HEK293T (cell line): ENCODE results near the gene GIPC2.
"Not testable (repeated sequence)": the region's sequence is repeated elsewhere in the genome, so short reads cannot be mapped to it uniquely, and the experiment has no call there.

Experiments used
- CTCF ChIA-PET: fragments of 350-600 bp; formaldehyde crosslinking; extraction: SDS; loops from one replicate; lab custom pipeline; 2021; ENCODE audit warnings: antibody characterized with exemption, inconsistent platforms; lab: Yijun Ruan, JAX
- POLR2A ChIA-PET: fragments of 350-600 bp; formaldehyde crosslinking; extraction: SDS; loops from one replicate; lab custom pipeline; 2020; ENCODE audit warnings: antibody characterized with exemption, inconsistent platforms; lab: Yijun Ruan, JAX
- DNase-seq: peaks from one replicate; pipeline ENCODE4 v3.0.0; 2012; ENCODE audit warnings: mixed read lengths; ENCODE audit errors: extremely low spot score
- ARNT ChIP-seq: fragments of 450-650 bp; IDR thresholded peaks from 2 replicates; pipeline ENCODE4 v1.6.1; 2017; ENCODE audit warnings: mild to moderate bottlenecking
- BHLHE40 ChIP-seq: fragments of 450-650 bp; IDR thresholded peaks from 2 replicates; pipeline ENCODE4 v1.6.1; 2016; ENCODE audit warnings: mild to moderate bottlenecking, moderate library complexity, borderline replicate concordance
- CTBP1 ChIP-seq: fragments of 450-650 bp; IDR thresholded peaks from 2 replicates; pipeline ENCODE4 v1.6.1; 2016; ENCODE audit warnings: borderline replicate concordance
- ELF4 ChIP-seq: fragments of 450-650 bp; IDR thresholded peaks from 2 replicates; pipeline ENCODE4 v1.6.1; 2017; ENCODE audit warnings: antibody characterized with exemption
- FOXA1 ChIP-seq: fragments of 450-650 bp; IDR thresholded peaks from 2 replicates; pipeline ENCODE4 v1.6.1; 2016; ENCODE audit warnings: mild to moderate bottlenecking
- FOXK2 ChIP-seq: fragments of 450-650 bp; IDR thresholded peaks from 2 replicates; pipeline ENCODE4 v1.6.1; 2016; ENCODE audit warnings: mild to moderate bottlenecking
- FOXM1 ChIP-seq: fragments of 450-650 bp; IDR thresholded peaks from 2 replicates; pipeline ENCODE4 v1.6.1; 2017; ENCODE audit warnings: mild to moderate bottlenecking, borderline replicate concordance
- HDGF ChIP-seq: fragments of 450-650 bp; IDR thresholded peaks from 2 replicates; pipeline ENCODE4 v1.6.1; 2017; ENCODE audit warnings: antibody characterized with exemption, borderline replicate concordance
- L3MBTL2 ChIP-seq: fragments of 450-650 bp; conservative IDR thresholded peaks from 2 replicates; pipeline ENCODE4 v1.6.1; 2016; ENCODE audit warnings: mild to moderate bottlenecking
- LEF1 ChIP-seq: fragments of 450-650 bp; IDR thresholded peaks from 2 replicates; pipeline ENCODE4 v1.6.1; 2017; ENCODE audit warnings: mild to moderate bottlenecking, borderline replicate concordance
- NFRKB ChIP-seq: fragments of 450-650 bp; IDR thresholded peaks from 2 replicates; pipeline ENCODE4 v1.6.1; 2016; ENCODE audit warnings: mild to moderate bottlenecking, moderate library complexity
- SP1 ChIP-seq: fragments of 450-650 bp; IDR thresholded peaks from 2 replicates; pipeline ENCODE4 v1.6.1; 2017
- SUZ12 ChIP-seq: fragments of 450-650 bp; IDR thresholded peaks from 2 replicates; pipeline ENCODE4 v1.6.1; 2016; ENCODE audit warnings: mild to moderate bottlenecking
- TARDBP ChIP-seq: fragments of 450-650 bp; IDR thresholded peaks from 2 replicates; pipeline ENCODE4 v1.6.1; 2016
- ZNF384 ChIP-seq: fragments of 450-650 bp; IDR thresholded peaks from 2 replicates; pipeline ENCODE4 v1.6.1; 2016
- TF ChIP-seq, protein P1 (sequence below): fragments of 450-650 bp; IDR thresholded peaks from 2 replicates; pipeline ENCODE4 v1.6.1; 2016

GIPC2 gene

GRCh38 chr1:78045926-78046778, at the start of gene GIPC2:
Gene GIPC2, plus strand, starts transcription at chr1:78045966. Its CDS starts 129 bp downstream, at chr1:78046095.
- POLR2A ChIA-PET: interaction anchor here (2.0 kb wide), 1 partner anchor 42 kb away, joined by 5 read pairs; the partner anchor contains the start of gene DNAJB4

GRCh38 chr1:77996734-77997133, 49.0 kb upstream of the GIPC2 start:
- ChIA-PET POLR2A (interaction anchor here (3.4 kb wide), 1 partner anchor 18 kb away, joined by 16 read pairs; the partner anchor contains the start of gene FUBP1), CTCF (no interaction called here)
- no peak for DNase-seq
- TF ChIP-seq ELF4: no peak
- no peak for TF ChIP-seq ARNT
- TF ChIP-seq FOXA1: no peak
- no peak for TF ChIP-seq ZNF384

More at GRCh38 chr1:78045926-78046778, at the start of gene GIPC2:
- TF ChIP-seq HDGF (no peak), BHLHE40 (no peak), NFRKB (no peak)
- no peak for DNase-seq
- CTCF ChIA-PET: interaction anchor here (0.6 kb wide), 1 partner anchor 1019 kb away, joined by 3 read pairs; no protein-coding TSS in a partner anchor

- ChIA-PET POLR2A (interaction anchor here (0.8 to 1.0 kb wide), 2 partner anchors 11 to 22 kb away, joined by 3 read pairs; partner anchors contain the start of gene FUBP1), CTCF (interaction anchor here (0.6 to 1.1 kb wide), 2 partner anchors 46 to 114 kb away, joined by 3 read pairs; no protein-coding TSS in a partner anchor)
- not testable (repeated sequence) for DNase-seq
Observed at GRCh38 chr1:78000536-78000935, 45.2 kb upstream of the GIPC2 start.

- ChIA-PET CTCF (interaction anchor here (0.7 kb wide), 1 partner anchor 1984 kb away, joined by 4 read pairs; no protein-coding TSS in a partner anchor), POLR2A (interaction anchor here (0.6 to 3.1 kb wide), 4 partner anchors 8 to 24 kb away, joined by 5 to 83 read pairs (median 8); partner anchors contain the start of gene FUBP1)
Observed at GRCh38 chr1:78003070-78003746, 42.6 kb upstream of the GIPC2 start.

GRCh38 chr1:78003882-78004718, 41.7 kb upstream of the GIPC2 start:
- CTCF ChIA-PET: interaction anchor here (0.6 to 1.2 kb wide), 3 partner anchors 10 to 111 kb away, joined by 3 read pairs; no protein-coding TSS in a partner anchor
- TF ChIP-seq FOXA1 (no peak), CTBP1 (peak; percentile 61), TARDBP (peak; percentile 64), L3MBTL2 (peak; percentile 87), FOXM1 (peak; percentile 70; the same call in 1 of the 2 replicates), ARNT (peak; percentile 20), ELF4 (peak; percentile 97), SUZ12 (0 out of 2 replicates have a peak, but pooled peaks have one; percentile 37), HDGF (no peak), BHLHE40 (peak; percentile 82), FOXK2 (peak; percentile 97), SP1 (peak; percentile 42; the same call in 1 of the 2 replicates), LEF1 (0 out of 2 replicates have a peak, but pooled peaks have one; percentile 49), NFRKB (peak; percentile 98), ZNF384 (no peak)
- TF ChIP-seq, protein P1, sequence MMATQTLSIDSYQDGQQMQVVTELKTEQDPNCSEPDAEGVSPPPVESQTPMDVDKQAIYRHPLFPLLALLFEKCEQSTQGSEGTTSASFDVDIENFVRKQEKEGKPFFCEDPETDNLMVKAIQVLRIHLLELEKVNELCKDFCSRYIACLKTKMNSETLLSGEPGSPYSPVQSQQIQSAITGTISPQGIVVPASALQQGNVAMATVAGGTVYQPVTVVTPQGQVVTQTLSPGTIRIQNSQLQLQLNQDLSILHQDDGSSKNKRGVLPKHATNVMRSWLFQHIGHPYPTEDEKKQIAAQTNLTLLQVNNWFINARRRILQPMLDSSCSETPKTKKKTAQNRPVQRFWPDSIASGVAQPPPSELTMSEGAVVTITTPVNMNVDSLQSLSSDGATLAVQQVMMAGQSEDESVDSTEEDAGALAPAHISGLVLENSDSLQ: peak; percentile 86
- POLR2A ChIA-PET: interaction anchor here (0.7 to 3.1 kb wide), 18 partner anchors 9 to 225 kb away, joined by 3 to 83 read pairs (median 4); partner anchors contain the start of genes FUBP1 and MIGA1
- DNase-seq: peak; percentile 72

More at GRCh38 chr1:78003070-78003746, 42.6 kb upstream of the GIPC2 start:
- TF ChIP-seq SUZ12 (no peak), CTBP1 (no peak), FOXK2 (no peak), FOXA1 (no peak), ARNT (no peak), L3MBTL2 (no peak), SP1 (no peak), NFRKB (no peak), HDGF (no peak), BHLHE40 (no peak), ELF4 (no peak), ZNF384 (no peak), TARDBP (no peak), LEF1 (no peak), FOXM1 (no peak)
- TF ChIP-seq, protein P1: no peak
- no peak for DNase-seq
